ENCODE data around the gene ZNF646. TPM values are rescaled to one million over a fixed set of nuclear protein-coding genes. Genes with fewer than 3 reads are reported as not detected.

Gene ZNF646
- total and polyA plus RNA-seq, 2 of the 13 experiments (the other 11 are each of a cell fraction or from before 2014, with no cell fraction given): 3.4 to 10.9 TPM

DNA sequence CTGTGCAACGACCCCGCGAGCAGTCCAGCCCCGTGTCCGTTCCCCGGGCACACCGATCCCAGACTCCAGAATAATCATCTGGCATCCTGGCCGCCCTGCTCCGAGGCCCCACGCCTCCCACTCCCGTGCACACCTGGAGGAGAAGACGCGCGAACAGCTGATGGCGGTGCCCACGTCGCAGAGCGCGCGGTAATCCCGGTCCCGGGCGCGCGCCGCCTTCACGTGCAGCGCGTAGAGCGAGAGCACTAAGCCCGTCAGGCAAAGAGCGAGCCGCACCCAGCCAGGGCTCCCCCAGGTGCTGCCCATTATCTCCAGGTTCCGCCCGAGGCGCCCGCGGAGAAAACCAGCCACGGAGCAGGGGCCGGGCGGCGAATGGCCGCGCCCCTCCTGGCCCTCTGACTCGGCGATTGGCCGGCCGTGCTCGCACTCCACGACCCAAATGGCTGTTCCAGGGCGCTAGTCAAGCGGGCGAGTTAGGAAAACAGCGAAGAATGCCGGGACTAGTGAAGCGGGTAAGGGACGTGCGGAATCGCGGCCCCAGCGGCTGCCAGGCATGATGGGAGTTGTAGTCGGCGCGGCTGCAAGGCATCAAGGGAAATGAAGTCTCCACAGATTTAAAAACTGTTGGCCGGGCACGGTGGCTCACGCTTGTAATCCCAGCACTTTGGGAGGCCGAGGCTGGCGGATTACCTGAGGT, 20.4 kb downstream of the ZNF646 start, which contains the start of gene VKORC1 (continued):
- TF ChIP-seq ZNF776 (CRISPR knock-in tag; IDR thresholded peaks at IDR 0.05) (peak; percentile 66; the same call in 1 of the 2 replicates), JUNB (CRISPR knock-in tag; IDR thresholded peaks at IDR 0.05; ENCODE audit: borderline replicate concordance) (no peak), MTF2 (CRISPR knock-in tag; IDR thresholded peaks at IDR 0.05; ENCODE audit: borderline replicate concordance) (no peak), NAIF1 (CRISPR knock-in tag; IDR thresholded peaks at IDR 0.05; ENCODE audit: borderline replicate concordance) (peak; percentile 98), ZNF251 (CRISPR knock-in tag; IDR thresholded peaks at IDR 0.05) (no peak), ZNF737 (CRISPR knock-in tag; IDR thresholded peaks at IDR 0.05; ENCODE audit: borderline replicate concordance) (0 out of 2 replicates have a peak, but pooled peaks have one; percentile 33), RORA (CRISPR knock-in tag; IDR thresholded peaks at IDR 0.05) (no peak), FOSL2 (CRISPR knock-in tag; IDR thresholded peaks at IDR 0.05) (peak; percentile 56; the same call in 1 of the 2 replicates), ZSCAN30 (CRISPR knock-in tag; IDR thresholded peaks at IDR 0.05) (no peak), ZNF431 (CRISPR knock-in tag; IDR thresholded peaks at IDR 0.05; ENCODE audit: borderline replicate concordance, low read depth) (peak; percentile 80), ZNF607 (CRISPR knock-in tag; IDR thresholded peaks at IDR 0.05; ENCODE audit: borderline replicate concordance) (peak; percentile 81), ZNF749 (CRISPR knock-in tag; IDR thresholded peaks at IDR 0.05; ENCODE audit: borderline replicate concordance) (no peak), TGIF2 (CRISPR knock-in tag; IDR thresholded peaks at IDR 0.05) (peak; percentile 66; the same call in 1 of the 2 replicates), ZNF558 (CRISPR knock-in tag; IDR thresholded peaks at IDR 0.05; ENCODE audit: borderline replicate concordance) (peak; percentile 75; the same call in 1 of the 2 replicates), PRDM10 (CRISPR knock-in tag; IDR thresholded peaks at IDR 0.05; ENCODE audit: low read depth) (peak; percentile 87), KLF6 (CRISPR knock-in tag; IDR thresholded peaks at IDR 0.05) (0 out of 2 replicates have a peak, but pooled peaks have one; percentile 39)
- TF ChIP-seq, protein P1, sequence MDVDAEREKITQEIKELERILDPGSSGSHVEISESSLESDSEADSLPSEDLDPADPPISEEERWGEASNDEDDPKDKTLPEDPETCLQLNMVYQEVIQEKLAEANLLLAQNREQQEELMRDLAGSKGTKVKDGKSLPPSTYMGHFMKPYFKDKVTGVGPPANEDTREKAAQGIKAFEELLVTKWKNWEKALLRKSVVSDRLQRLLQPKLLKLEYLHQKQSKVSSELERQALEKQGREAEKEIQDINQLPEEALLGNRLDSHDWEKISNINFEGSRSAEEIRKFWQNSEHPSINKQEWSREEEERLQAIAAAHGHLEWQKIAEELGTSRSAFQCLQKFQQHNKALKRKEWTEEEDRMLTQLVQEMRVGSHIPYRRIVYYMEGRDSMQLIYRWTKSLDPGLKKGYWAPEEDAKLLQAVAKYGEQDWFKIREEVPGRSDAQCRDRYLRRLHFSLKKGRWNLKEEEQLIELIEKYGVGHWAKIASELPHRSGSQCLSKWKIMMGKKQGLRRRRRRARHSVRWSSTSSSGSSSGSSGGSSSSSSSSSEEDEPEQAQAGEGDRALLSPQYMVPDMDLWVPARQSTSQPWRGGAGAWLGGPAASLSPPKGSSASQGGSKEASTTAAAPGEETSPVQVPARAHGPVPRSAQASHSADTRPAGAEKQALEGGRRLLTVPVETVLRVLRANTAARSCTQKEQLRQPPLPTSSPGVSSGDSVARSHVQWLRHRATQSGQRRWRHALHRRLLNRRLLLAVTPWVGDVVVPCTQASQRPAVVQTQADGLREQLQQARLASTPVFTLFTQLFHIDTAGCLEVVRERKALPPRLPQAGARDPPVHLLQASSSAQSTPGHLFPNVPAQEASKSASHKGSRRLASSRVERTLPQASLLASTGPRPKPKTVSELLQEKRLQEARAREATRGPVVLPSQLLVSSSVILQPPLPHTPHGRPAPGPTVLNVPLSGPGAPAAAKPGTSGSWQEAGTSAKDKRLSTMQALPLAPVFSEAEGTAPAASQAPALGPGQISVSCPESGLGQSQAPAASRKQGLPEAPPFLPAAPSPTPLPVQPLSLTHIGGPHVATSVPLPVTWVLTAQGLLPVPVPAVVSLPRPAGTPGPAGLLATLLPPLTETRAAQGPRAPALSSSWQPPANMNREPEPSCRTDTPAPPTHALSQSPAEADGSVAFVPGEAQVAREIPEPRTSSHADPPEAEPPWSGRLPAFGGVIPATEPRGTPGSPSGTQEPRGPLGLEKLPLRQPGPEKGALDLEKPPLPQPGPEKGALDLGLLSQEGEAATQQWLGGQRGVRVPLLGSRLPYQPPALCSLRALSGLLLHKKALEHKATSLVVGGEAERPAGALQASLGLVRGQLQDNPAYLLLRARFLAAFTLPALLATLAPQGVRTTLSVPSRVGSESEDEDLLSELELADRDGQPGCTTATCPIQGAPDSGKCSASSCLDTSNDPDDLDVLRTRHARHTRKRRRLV (CRISPR knock-in tag; IDR thresholded peaks at IDR 0.05): peak; percentile 96
- TF ChIP-seq, protein P2, sequence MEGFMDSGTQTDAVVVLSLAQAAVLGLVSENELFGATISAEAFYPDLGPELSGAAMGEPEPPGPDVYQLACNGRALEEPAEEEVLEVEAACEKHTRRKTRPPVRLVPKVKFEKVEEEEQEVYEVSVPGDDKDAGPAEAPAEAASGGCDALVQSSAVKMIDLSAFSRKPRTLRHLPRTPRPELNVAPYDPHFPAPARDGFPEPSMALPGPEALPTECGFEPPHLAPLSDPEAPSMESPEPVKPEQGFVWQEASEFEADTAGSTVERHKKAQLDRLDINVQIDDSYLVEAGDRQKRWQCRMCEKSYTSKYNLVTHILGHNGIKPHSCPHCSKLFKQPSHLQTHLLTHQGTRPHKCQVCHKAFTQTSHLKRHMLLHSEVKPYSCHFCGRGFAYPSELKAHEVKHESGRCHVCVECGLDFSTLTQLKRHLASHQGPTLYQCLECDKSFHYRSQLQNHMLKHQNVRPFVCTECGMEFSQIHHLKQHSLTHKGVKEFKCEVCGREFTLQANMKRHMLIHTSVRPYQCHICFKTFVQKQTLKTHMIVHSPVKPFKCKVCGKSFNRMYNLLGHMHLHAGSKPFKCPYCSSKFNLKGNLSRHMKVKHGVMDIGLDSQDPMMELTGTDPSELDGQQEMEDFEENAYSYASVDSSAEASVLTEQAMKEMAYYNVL (CRISPR knock-in tag; IDR thresholded peaks at IDR 0.05; ENCODE audit: borderline replicate concordance): peak; percentile 68; the same call in 1 of the 2 replicates
